HUDEP-2 (cell line): ENCODE data around the gene SLCO4C1.

Experiments
- DNase-seq, 76 experiments: peaks; one replicate each; lab custom pipeline; 2025; ENCODE audit not compliant: unreplicated experiment in 76 of 76; lab: John Stamatoyannopoulos, UW

The SLCO4C1 gene

DNA sequence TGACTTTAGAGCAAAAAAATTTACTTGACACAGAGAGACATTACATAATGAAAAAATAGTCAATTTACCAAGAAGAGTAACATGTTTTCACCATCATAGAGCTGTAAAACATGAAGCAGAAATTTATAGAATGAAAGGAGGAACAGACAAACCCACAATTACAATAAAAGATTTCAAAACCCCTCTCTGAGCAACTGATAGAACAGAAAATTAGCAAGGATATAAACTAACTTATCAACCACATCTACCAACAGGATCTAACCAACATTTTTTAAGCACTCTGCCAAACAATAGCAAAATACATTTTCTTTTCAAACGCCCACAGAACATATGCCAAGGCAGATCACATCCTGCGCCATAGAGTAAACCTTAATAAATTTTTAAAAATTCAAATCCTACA is 17.9 kb downstream of the SLCO4C1 start:
- no peak for DNase-seq

DNA sequence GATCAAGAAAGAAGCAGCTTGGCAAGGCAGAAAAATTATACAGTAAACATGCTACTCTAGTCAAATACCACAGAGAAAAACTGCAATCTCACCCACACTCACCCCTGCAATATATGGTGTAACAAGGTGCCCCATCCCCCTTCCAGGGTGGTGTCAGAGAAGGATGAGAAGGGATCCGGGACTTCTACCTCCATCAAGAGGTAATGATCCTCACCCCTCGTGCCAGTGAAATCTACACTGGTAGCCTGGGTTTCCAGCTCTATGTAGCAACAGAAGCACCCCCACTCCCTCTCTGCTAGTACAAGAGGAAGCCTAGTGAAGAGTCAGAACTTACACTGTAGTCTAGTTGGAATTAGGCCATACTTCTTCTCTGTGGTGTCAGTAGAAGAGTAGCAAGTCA is 18.9 kb downstream of the SLCO4C1 start:
- DNase-seq: no peak

DNA sequence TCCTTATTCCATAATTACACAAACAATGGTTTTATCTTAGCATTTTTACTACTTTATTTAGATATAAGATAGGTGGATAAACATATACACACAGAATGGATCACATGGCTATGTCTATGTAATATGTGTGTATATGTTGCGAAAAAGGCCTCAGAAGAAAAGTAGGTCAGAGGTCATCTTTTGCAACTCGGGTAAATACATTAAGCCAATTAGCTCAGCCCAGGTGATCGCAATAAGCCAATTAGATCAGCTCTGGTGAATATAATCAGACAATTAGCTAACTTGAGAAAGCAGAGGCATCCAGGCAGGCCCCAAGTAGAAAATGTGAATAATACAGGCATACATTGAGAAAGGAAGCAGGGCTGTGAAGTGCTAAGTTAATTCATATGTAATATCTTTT is 24.3 kb downstream of the SLCO4C1 start:
- DNase-seq: no peak

DNA sequence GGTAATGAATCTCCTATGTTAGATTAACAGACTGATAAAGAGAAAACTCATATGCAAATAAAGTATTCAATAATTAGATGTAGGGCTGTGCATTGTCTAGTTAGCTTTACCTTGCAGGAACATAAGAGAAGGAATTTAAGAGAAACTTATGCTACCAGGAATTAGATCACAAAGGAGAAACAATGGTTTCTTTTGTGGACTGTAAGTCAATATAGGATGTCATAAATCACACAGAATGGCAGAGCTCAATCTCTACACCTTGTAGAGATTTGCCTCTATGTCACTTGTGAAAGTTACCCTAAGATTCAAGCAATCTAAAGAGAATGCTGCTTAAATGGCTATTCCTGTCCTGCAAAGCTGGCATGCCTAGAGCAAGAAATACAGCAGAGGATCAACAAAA is 26.0 kb downstream of the SLCO4C1 start:
- DNase-seq: no peak

DNA sequence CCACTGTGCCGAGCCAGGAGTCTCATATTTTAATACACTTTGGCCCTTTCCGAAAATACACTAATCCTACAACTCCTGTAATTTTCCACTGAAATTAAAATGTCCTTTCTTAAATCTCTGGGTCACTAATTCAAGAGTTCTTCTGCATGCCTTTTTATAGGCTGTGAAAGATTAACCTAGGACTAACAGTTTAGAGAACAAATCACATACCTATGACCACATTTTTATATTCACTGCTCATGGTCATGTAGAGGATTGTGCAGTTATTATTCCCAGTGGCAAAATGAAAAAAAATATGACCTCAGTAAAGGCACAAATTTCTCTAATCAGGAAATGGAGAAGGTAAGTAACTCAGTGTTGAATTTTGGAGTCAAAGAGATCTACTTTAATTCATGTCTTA is 33.4 kb downstream of the SLCO4C1 start:
- DNase-seq: no peak

DNA sequence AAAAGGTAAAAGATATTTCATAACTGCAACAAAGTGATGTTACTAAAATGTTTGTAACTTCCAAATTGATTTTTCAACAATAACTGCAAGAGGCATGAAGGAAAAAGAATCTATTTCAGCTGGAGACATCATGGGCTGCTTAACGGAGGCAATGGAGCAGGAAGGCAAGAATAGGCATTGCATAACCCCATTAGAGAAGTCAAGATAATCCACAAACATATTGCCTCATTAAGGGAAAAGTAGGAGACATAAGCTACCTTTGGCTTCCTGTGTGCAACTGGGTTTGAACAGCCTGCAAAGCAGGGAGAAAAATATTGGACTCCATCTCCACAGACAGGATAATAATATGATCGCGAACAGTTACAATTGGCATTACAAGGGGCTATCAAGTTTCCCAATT is 46.7 kb downstream of the SLCO4C1 start:
- no peak for DNase-seq

DNA sequence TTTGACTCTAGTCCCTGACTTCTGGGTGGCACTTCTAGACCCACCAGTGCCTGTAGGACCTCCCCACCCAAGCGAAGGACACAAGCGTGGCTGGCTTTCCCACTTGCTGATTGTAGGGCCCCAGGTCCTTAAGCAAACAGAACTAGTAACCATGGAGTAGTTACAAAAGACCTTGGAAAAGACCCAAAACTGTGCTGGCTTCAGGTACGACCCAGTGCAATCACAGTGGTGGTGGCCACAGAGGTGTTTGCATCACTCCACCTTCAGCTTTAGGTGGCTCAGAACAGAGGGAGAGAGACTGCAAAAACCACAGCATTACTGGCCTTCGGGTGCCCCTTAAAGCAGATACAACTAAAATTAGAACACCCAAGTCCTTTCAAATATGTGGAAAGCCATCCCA is 52.9 kb downstream of the SLCO4C1 start:
- no peak for DNase-seq

DNA sequence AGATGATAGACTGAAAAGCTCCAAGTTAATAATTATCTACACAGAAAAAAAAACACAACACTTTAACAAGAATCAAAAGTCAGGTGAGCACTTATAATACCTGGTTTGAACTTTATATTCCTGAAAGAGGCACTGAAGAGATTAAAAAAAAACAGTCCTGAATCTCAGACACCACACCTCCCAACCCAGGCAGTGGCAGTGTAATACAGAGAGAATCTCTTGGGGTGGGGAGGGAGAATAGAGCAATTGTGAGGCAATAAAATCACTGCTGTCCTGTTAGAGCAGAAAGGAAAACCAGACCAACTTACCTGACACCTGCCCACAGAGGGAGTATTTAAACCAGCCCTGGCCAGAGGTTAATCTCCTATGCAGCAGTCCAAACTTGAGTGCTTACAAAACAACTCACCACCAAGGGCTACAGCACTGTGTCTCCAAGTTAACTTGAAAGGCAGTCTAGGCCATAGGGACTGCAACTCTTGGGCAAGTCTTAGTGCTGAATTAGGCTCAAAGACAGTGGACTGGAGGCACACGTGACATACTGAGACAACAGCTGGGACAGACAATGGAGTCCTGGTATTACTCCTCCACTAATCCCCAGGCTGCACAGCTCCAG is 54.2 kb downstream of the SLCO4C1 start:
- no peak for DNase-seq

DNA sequence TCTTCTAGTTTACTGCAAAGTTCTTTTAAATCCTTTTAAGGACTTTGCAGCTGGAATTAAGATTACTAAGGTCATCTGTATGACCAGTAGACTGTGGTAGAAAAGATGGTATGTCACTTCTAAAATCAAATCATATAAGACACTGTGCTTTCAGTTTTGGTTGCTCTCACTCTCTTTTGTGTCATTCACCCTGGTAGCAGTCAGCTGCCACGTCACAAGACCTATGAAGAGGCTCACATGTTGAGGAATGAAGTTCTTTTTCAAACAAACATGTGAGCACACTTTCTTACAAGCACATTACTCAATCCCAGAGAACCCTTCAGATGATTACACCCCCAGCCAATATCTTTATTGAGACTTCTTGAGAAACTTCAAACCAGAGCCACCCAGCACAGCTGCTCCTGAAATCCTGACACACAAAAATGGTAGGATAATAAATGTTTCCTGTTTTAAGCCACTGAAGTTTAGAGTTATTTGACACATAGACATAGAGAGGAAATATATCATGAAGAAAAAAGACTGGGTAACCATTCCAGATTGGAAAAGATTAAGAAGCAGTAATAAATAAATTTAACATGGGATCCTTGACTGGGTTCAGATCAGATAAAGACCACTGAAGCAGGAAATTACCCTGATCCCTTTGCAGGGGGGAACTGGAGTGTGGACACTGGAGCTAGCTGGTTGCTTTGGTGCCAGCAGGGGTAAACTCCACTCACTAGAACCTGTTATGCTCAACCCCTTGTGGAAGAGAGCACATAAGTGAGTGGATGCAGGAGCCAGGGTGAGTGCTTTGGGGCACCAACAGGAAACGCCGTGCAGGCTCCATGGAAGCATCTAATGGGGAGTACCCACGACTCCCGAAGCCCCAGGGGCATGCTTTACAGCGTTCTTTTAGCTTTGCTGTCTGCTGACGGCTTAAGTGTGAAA is 64.1 kb downstream of the SLCO4C1 start:
- no peak for DNase-seq

DNA sequence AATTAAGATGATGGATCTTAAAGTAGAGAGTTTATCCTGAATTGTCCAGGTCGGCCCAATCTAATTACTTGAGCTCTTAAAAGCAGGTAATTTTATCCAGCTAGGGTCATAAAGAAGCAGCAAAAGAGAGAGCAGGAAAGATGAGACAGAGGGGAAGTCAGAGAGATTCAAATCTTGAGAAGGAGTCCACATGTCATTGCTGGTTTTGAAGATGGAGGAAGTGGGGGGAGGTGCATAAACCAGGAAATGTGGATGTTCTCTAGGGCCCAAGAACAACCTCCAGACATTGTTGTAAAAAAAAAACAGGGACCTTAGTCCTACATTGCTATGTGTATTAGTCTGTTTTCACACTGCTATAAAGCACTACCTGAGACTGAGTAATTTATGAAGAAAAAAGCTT is 66.4 kb downstream of the SLCO4C1 start:
- no peak for DNase-seq

DNA sequence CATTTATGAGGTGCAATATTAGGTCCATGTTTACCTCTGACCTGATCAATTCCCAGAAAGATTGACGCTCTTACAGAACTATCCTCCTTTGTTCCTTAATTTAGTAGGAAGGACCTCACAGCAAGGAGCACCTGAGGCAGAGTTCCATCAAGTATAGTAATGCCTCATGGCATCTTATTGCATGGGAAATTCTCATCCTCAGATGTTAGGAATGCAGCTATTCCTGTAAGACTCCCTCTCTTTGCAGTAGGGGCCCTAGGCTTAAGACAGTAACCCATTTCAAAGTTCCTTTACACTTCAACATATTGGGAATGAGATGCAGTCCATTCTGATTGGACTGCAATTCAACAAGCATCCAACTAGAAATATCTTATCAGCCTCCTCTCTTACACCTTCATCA is 69.8 kb downstream of the SLCO4C1 start:
- no peak for DNase-seq

DNA sequence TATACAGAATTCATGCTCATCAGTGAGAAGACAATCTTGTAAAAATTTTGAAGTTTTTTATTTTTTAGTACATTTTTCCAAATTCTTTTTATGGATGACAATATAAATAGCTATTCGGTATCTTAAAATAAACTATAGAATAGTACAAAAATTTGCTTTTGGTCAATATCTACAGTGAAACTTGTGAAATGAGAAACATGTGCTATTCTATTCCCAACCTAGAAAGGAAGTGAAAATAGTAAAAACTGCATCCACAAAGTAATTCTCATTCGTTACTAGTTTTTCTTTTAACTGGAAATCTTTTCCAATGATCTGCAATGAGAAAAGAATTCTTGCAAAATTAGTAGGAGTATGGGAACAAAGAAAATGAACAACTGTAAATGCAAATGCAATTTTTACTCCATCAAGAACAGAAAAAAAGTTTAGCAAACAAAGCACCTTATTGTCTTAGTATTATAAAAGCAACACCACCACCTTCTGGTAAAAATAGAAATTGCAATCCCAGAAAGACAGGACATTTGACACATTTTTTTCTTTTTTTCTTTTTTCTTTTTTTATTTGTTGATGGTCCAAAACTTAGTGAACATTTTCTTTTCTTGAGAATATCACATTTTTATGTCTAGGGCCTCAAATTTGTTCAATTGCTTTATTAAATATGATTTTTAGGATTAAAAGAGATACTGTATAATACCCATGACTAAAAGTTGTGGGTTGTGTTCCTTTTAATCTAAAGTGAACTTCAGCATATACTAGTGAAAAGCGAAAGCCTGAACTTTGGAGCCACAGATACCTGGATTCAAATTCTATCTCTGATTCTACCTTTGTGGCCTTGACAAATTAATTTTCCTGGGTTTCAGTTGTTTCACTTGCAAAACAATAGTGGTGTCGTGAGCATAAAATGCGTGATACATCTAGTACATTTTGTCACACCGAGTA is 72.3 kb downstream of the SLCO4C1 start:
- peak in 12 of 76 experiments; percentile 1 to 51 (median 20) for DNase-seq

DNA sequence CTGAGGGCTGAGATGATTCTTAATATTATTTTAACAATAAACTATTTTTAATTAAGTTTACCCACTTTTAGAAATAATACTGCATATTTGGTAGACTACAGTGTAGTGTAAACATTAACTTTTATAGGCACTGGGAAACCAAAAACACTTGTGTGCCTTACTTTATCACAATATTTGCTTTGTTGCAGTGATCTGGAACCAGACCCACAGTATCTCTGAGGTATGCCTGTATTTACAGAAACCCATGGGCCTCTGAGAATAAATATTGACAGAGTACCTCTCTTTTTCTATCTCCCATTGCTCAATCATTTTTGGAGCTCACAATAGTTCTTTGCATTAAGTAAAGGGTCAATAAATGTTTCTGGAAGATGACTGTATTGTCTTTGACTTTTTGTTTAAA is 73.3 kb downstream of the SLCO4C1 start:
- no peak for DNase-seq

DNA sequence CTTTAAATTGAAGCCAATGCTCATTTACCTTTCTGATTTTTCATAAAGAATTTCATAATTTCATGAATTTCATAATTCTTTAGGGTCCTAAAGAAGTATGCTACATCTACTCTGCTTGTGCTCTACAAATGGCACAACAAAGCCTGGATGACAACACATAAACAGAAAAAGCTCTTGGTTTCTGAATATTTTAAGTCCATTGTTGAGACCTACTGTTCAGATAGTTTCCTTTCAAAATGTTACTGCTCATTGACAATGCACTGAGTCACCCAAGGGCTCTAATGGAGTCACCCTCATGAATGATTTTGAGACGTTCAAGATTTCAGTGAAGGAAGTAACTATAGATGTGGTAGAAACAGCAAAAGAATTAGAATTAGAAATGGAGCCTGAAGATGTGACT is 74.1 kb downstream of the SLCO4C1 start:
- no peak for DNase-seq

DNA sequence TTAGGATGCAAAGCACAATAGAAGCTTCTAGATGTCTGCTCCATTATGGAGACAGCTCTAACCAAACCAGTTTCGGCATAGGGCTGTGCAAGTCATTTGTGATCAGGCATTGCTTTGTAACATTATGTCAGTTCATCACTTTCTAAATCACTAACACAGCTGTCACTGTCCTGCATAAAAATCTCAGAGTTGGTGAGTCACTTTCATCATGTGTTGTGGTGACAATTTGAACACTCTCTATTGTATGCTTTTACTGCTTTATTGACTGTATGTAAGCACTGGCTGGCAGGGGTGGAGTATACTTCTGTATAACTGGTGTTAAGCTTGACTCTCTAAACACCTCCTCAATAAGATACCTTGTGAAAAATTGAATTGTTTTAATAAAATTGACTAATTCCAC is 77.9 kb downstream of the SLCO4C1 start:
- no peak for DNase-seq

DNA sequence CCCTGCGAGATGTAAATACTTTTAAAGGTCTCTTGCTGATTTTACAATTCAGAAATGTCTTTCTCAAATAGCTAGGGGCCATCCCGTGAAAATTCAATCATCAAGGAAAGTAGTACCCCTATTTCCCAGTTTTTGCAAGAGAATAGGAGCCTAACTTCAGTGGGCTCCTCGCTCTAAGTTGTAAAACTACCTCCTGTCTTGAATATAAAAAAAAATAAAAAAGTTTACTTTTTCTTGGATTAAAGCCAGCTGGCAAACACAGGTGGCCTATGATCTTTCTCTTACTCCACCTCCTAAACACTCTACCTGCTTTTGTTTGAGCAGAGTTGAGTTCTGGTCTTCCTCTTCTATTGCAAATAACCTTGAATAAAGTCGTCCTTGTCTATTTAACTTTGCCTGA is 79.4 kb downstream of the SLCO4C1 start:
- DNase-seq: no peak

DNA sequence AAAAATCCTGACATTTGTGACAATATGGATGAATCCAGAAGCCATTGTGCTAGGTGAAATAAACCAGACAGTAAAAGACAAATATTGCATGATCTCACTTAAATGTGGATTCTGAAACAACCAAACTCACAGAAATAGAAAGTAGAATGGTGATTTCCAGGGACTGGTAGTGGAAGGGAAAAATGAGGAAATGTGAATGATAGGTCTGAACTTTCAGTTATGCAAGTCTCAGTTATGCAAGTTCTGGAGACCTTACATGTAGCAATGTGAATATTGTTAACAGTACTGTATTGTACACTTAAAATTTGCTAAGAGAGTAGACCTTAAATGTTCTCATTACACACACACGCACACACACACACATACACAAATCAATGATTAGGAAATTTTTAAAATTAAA is 84.9 kb downstream of the SLCO4C1 start:
- DNase-seq: no peak

DNA sequence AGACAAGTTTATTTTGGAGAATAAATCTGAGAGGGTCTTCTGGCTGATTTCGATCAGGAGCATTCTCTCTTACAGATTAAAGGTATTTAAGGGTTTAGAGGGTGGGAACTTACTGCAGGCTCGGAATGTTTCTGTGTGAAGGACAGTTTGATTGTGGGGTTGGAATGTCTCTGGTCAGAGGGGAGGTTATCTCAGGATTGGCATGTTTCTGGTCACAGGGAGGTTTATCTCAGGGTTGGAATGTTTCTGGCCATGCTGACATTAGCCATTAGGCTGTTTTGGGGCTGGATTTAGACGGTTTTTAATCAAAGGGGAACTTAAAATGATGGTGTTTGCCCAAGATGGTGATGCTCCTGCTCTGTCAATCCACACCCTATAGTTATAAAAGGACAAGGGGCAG is 95.2 kb downstream of the SLCO4C1 start:
- DNase-seq: no peak

DNA sequence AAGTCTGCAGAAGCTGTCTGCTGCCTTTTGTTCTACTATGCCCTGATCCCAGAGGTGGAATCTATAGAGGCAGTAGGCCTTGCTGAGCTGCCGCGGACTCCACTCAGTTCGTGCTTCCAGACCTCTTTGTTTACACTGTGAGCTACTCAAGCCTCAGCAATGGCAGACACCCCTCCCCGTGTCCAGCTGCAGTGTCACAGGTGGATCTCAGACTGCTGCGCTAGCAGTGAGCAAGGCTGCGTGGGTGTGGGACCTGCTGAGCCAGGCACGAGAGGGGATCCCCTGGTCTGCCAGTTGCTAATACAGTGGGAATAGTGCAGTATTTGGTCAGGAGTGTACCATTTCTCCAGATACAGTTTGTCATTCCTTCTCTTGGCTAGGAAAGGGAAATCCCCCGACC is 99.6 kb downstream of the SLCO4C1 start:
- no peak for DNase-seq
